ENCODE measurements around the gene CSE1L. TPM values are rescaled to one million over a fixed set of nuclear protein-coding genes. Genes with fewer than 3 reads are reported as not detected.

The CSE1L gene
- polyA plus RNA-seq, 1 donor from 2014 or later, result 74.2 TPM

DNA sequence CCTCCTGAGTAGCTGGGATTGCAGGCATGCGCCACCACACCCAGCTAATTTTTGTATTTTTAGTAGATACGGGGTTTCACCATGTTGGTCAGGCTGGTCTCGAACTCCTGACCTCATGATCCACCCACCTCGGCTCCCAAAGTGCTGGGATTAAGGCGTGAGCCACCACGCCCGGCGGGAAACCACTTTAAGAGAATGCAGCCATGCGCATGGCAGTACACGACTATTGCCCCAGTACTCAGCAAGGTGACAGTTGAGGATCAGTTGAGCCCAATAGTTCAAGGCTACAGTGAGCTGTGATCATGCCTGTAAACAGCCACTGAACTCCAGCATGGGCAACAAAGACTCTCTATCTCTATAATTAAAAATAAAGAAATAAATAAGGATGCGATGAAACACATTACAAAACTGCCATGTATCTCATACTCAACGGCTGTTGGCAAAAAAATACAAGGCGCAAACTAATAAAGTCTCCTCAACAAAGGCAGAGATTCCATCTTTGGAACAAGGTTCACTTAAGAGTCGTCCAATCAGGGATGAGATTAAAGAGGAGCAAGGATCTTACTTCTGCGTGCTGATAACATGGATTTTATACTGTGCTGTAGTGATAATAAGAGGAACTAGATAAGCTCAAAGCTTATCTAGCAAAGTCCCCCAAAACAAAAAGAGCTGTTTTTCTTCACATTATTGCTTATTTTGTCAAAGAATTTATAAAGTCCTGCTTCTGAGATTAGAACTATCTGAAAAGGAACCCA lies 90.9 kb downstream of the CSE1L start:
- Histone ChIP-seq H3K27ac (ENCODE audit: low read length) (no peak overlapping the region), H3K4me2 (ENCODE audit: low read length) (no peak overlapping the region), H3F3A (ENCODE audit: insufficient read depth, low read length, poor library complexity, severe bottlenecking) (no peaks in the 10 kb centered on the region), H4K20me1 (ENCODE audit: insufficient read depth) (no peaks in the 10 kb centered on the region), H3K9ac (ENCODE audit: low read length) (no peak overlapping the region), H3K36me3 (ENCODE audit: insufficient read depth, low read length) (no peaks in the 10 kb centered on the region), H2AFZ (ENCODE audit: low read depth, low read length) (no peak overlapping the region), H3K9me3 (ENCODE audit: low read length) (no peaks in the 10 kb centered on the region), H3K79me2 (replicated peaks; ENCODE audit: insufficient read depth, low read length) (no peaks in the 10 kb centered on the region), H3K27me3 (ENCODE audit: insufficient read depth, low read depth, low read length) (no peaks in the 10 kb centered on the region), H3K9me2 (ENCODE audit: insufficient read depth, low read length) (no peaks in the 10 kb centered on the region), H3K4me3 (ENCODE audit: low read length) (no peak overlapping the region)
- TF ChIP-seq, protein P1, sequence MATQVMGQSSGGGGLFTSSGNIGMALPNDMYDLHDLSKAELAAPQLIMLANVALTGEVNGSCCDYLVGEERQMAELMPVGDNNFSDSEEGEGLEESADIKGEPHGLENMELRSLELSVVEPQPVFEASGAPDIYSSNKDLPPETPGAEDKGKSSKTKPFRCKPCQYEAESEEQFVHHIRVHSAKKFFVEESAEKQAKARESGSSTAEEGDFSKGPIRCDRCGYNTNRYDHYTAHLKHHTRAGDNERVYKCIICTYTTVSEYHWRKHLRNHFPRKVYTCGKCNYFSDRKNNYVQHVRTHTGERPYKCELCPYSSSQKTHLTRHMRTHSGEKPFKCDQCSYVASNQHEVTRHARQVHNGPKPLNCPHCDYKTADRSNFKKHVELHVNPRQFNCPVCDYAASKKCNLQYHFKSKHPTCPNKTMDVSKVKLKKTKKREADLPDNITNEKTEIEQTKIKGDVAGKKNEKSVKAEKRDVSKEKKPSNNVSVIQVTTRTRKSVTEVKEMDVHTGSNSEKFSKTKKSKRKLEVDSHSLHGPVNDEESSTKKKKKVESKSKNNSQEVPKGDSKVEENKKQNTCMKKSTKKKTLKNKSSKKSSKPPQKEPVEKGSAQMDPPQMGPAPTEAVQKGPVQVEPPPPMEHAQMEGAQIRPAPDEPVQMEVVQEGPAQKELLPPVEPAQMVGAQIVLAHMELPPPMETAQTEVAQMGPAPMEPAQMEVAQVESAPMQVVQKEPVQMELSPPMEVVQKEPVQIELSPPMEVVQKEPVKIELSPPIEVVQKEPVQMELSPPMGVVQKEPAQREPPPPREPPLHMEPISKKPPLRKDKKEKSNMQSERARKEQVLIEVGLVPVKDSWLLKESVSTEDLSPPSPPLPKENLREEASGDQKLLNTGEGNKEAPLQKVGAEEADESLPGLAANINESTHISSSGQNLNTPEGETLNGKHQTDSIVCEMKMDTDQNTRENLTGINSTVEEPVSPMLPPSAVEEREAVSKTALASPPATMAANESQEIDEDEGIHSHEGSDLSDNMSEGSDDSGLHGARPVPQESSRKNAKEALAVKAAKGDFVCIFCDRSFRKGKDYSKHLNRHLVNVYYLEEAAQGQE (IDR thresholded peaks at IDR 0.05; ENCODE audit: borderline replicate concordance), result no peak
- TF ChIP-seq, protein P2, sequence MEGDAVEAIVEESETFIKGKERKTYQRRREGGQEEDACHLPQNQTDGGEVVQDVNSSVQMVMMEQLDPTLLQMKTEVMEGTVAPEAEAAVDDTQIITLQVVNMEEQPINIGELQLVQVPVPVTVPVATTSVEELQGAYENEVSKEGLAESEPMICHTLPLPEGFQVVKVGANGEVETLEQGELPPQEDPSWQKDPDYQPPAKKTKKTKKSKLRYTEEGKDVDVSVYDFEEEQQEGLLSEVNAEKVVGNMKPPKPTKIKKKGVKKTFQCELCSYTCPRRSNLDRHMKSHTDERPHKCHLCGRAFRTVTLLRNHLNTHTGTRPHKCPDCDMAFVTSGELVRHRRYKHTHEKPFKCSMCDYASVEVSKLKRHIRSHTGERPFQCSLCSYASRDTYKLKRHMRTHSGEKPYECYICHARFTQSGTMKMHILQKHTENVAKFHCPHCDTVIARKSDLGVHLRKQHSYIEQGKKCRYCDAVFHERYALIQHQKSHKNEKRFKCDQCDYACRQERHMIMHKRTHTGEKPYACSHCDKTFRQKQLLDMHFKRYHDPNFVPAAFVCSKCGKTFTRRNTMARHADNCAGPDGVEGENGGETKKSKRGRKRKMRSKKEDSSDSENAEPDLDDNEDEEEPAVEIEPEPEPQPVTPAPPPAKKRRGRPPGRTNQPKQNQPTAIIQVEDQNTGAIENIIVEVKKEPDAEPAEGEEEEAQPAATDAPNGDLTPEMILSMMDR (IDR thresholded peaks at IDR 0.05; ENCODE audit: poor library complexity, severe bottlenecking), result no peak
- TF ChIP-seq SMC3 (conservative IDR thresholded peaks at IDR 0.05; ENCODE audit: poor library complexity) (no peak), TAF1 (IDR thresholded peaks at IDR 0.05; ENCODE audit: low read depth) (no peak), EP300 (conservative IDR thresholded peaks at IDR 0.05; ENCODE audit: poor library complexity, severe bottlenecking) (no peak), POLR2AphosphoS5 (IDR thresholded peaks at IDR 0.05) (no peak), EZH2 (IDR thresholded peaks at IDR 0.05; ENCODE audit: borderline replicate concordance, insufficient read depth, low read length, poor library complexity, severe bottlenecking) (no peak), MXI1 (conservative IDR thresholded peaks at IDR 0.05; ENCODE audit: poor library complexity, severe bottlenecking) (no peak), RAD21 (conservative IDR thresholded peaks at IDR 0.05) (no peak)

DNA sequence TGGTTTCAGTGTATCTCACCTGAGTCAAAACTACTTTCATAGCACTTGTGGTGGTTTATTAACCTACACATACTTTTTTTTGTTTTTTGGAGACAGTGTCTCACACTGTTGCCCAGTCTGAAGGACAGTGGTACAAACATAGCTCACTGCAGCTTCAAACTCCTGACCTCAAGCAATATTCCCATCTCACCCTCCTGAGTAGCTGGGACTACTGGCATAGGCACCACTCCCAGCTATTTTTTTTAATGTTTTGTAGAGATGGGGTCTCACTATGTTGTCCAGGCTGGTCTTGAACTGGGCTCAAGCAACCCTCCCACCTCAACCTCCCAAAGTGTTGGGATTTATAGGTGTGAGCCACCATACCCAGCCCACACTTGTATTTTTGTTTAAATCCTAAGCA lies 92.3 kb downstream of the CSE1L start:
- Histone ChIP-seq H3K4me3 (ENCODE audit: low read length) (no peak overlapping the region), H2AFZ (ENCODE audit: low read depth, low read length) (no peak overlapping the region), H3K9ac (ENCODE audit: low read length) (no peak overlapping the region), H4K20me1 (ENCODE audit: insufficient read depth) (no peaks in the 10 kb centered on the region), H3K36me3 (ENCODE audit: insufficient read depth, low read length) (no peaks in the 10 kb centered on the region), H3K27ac (ENCODE audit: low read length) (no peak overlapping the region), H3F3A (ENCODE audit: insufficient read depth, low read length, poor library complexity, severe bottlenecking) (no peaks in the 10 kb centered on the region), H3K4me2 (ENCODE audit: low read length) (no peak overlapping the region), H3K9me3 (ENCODE audit: low read length) (no peaks in the 10 kb centered on the region), H3K79me2 (replicated peaks; ENCODE audit: insufficient read depth, low read length) (no peaks in the 10 kb centered on the region), H3K27me3 (ENCODE audit: insufficient read depth, low read depth, low read length) (no peaks in the 10 kb centered on the region), H3K9me2 (ENCODE audit: insufficient read depth, low read length) (no peaks in the 10 kb centered on the region)
- TF ChIP-seq POLR2AphosphoS5 (IDR thresholded peaks at IDR 0.05) (no peak), EP300 (conservative IDR thresholded peaks at IDR 0.05; ENCODE audit: poor library complexity, severe bottlenecking) (no peak), TAF1 (IDR thresholded peaks at IDR 0.05; ENCODE audit: low read depth) (no peak), MXI1 (conservative IDR thresholded peaks at IDR 0.05; ENCODE audit: poor library complexity, severe bottlenecking) (no peak), SMC3 (conservative IDR thresholded peaks at IDR 0.05; ENCODE audit: poor library complexity) (no peak)
- TF ChIP-seq, protein P2 (IDR thresholded peaks at IDR 0.05; ENCODE audit: poor library complexity, severe bottlenecking), result no peak
